Body of pancreas (tissue), 4 donors: ENCODE measurements around the gene USP2. TPM values are rescaled to one million over a fixed set of nuclear protein-coding genes. Genes with fewer than 3 reads are reported as not detected.

ENCODE experiments used
- ATAC-seq: fragments of 150-250 bp; one replicate; pipeline ENCODE4 v1.9.1; 2016
- DNase-seq, 4 donors: peaks; one replicate each; pipeline ENCODE4 v3.0.0-alpha.2; 2019
- H3K27ac ChIP-seq, 4 donors: fragments of 200-600 bp; sonication (generic); 1 replicate in 3 of 4; 2 replicates in 1 of 4; pipeline versions ENCODE4 v1.5.1 to v1.6.1; 2016 to 2019; ENCODE audit warnings: mild to moderate bottlenecking in 1 of 4, mixed read lengths in 1 of 4, moderate library complexity in 1 of 4
- H3K27me3 ChIP-seq, 2 donors: fragments of 200-600 bp; sonication (generic); one replicate each; pipeline ENCODE4 v1.6.0; 2016; ENCODE audit warnings: mild to moderate bottlenecking in 1 of 2
- H3K36me3 ChIP-seq, 2 donors: fragments of 200-600 bp; sonication (generic); replicated peaks in 1 of 2; 2 replicates each; pipeline ENCODE4 v1.5.1; 2016; ENCODE audit warnings: low read depth in 2 of 2; ENCODE audit not compliant: insufficient read depth in 1 of 2
- H3K4me1 ChIP-seq: fragments of 200-600 bp; sonication (generic); one replicate; pipeline ENCODE4 v1.6.0; 2016
- H3K4me3 ChIP-seq, 2 donors: fragments of 200-600 bp; sonication (generic); 1 replicate in 1 of 2; 2 replicates in 1 of 2; pipeline ENCODE4 v1.5.1; 2016 to 2019
- H3K9me3 ChIP-seq, 3 donors: fragments of 200-600 bp; sonication (generic); 1 replicate in 2 of 3; 2 replicates in 1 of 3; pipeline ENCODE4 v1.5.1; 2016
- POLR2A ChIP-seq, 3 donors: fragments of 450-650 bp; IDR thresholded peaks; one replicate each; pipeline ENCODE4 v1.6.1; 2016; ENCODE audit warnings: antibody characterized with exemption in 3 of 3, mild to moderate bottlenecking in 2 of 3
- WGBS, 2 donors: methylation state at CpG; one replicate each; pipeline ENCODE4 v1.1.5; 2017; 5-methylcytosine and 5-hydroxymethylcytosine counted together
- intact Hi-C: fragments of 100-400 bp; cut with DNase I; formaldehyde crosslinking; loops from one replicate; pipeline ENCODE4 v1.15.1; 2023
- total RNA-seq, 2 donors: library from RNA; depleted of rRNA; stranded (reverse); fragments of >200 nt; gene quantifications; one replicate each; pipeline ENCODE4 v1.1.0, GENCODE V29; 2016
- TF ChIP-seq, protein P1 (sequence below), 7 experiments: fragments of 450-650 bp in 4 of 7; fragments of 200-600 bp in 3 of 7; sonication (generic) in 3 of 7; IDR thresholded peaks; one replicate each; pipeline ENCODE4 v1.5.1; 2016 to 2019; ENCODE audit warnings: antibody characterized with exemption in 7 of 7

The USP2 gene
- total RNA-seq, 2 donors from 2014 or later: 3.9 to 19.4 TPM

DNA sequence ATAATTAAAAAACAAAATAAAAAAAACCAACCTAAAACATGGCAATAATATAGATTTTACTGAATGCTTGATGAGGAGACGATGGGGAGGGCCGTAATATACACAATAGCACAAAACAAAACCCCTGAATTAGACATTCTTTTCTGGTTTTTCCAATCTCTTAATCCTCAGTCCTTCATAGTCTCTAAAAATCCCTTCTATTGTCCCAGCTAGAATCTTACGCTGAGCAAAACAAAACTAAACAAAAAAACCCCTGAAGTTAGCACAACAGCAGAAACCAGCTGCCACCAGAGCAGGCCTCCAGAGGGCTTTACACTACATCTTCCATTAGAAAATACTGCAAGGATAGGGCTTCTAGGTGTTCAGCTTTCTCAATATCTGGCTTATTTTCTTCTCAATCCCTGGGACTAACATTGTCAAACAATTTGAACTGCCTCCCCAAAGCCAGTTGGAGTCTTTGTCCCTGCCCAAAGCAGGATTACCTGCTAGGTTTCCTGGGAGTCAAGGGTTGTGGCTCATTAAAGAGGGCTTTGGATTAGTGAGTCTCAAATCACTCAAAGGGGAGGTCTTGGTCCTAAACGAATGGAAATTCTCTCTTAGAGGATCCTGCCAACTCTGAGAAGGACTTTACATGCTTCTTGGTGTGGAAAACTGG is 49.3 kb downstream of the USP2 start:
- Histone ChIP-seq H3K4me3 (no peak overlapping the region), H3K9me3 (no peaks in the 10 kb centered on the region), H3K27ac (no peak overlapping the region), H3K27me3 (no peaks in the 10 kb centered on the region), H3K4me1 (peaks cover 17% of the 10 kb centered on the region), H3K36me3 (no peaks in the 10 kb centered on the region)
- TF ChIP-seq, protein P1, sequence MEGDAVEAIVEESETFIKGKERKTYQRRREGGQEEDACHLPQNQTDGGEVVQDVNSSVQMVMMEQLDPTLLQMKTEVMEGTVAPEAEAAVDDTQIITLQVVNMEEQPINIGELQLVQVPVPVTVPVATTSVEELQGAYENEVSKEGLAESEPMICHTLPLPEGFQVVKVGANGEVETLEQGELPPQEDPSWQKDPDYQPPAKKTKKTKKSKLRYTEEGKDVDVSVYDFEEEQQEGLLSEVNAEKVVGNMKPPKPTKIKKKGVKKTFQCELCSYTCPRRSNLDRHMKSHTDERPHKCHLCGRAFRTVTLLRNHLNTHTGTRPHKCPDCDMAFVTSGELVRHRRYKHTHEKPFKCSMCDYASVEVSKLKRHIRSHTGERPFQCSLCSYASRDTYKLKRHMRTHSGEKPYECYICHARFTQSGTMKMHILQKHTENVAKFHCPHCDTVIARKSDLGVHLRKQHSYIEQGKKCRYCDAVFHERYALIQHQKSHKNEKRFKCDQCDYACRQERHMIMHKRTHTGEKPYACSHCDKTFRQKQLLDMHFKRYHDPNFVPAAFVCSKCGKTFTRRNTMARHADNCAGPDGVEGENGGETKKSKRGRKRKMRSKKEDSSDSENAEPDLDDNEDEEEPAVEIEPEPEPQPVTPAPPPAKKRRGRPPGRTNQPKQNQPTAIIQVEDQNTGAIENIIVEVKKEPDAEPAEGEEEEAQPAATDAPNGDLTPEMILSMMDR (IDR thresholded peaks at IDR 0.05): no peak
- no peak for TF ChIP-seq POLR2A (IDR thresholded peaks at IDR 0.05)
- WGBS, 2 donors: 74 to 75% methylated on average over 4 of the region's 4 CpGs
- intact Hi-C loops: no loop called here
- no peak for ATAC-seq
- DNase-seq: no peak

DNA sequence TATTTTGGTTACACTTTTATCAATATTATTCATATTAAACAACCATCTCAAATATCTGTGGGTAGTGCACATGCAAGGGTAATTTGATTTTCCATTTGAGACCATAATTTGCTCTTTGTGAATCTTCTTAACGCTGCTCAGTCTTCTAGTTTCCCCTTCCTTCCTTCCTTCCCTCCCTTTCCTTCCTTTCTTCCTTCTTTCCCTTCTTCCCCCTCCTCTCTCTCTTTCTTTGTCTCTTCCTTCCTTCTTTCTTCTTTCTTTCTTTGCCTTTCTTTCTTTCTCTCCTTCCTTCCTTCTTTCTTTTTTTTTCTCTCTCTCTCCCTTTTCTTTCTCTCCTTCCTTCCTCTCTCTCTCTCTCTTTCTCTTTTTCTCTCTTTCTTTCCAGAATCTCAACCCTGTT is 51.3 kb downstream of the USP2 start:
- H3K4me1 ChIP-seq: peaks cover 9% of the 10 kb centered on the region
- no peak for TF ChIP-seq POLR2A (IDR thresholded peaks at IDR 0.05)
- TF ChIP-seq, protein P1 (IDR thresholded peaks at IDR 0.05): no peak
- intact Hi-C loops: no loop called here
- no peak overlapping the region for H3K4me3 ChIP-seq
- H3K27ac ChIP-seq: no peak overlapping the region
- no peaks in the 10 kb centered on the region for H3K36me3 ChIP-seq
- ATAC-seq (no peak), DNase-seq (no peak)
- H3K27me3 ChIP-seq: no peaks in the 10 kb centered on the region
- no peaks in the 10 kb centered on the region for H3K9me3 ChIP-seq
- WGBS, 2 donors: 37 to 40% methylated on average over 1 of the region's 1 CpG

DNA sequence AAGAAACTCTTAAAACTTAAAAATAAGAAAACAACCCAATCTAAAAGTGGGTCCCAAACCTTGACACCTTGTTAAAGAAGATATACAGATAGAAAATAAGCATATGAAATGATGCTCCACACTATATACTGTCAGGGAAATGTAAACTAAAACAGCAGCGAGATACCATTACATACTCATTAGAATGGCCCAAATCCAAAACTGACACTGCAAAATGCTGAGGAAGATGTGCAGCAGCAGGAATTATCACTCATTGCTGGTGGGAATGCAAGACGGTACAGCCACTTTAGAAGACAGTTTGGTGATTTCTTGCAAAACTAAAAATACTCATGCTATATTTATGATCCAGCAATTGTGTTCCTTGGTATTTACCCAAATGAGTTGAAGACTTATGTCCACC is 52.2 kb downstream of the USP2 start:
- H3K36me3 ChIP-seq: no peaks in the 10 kb centered on the region
- H3K4me1 ChIP-seq: peaks cover 4% of the 10 kb centered on the region
- H3K27me3 ChIP-seq: no peaks in the 10 kb centered on the region
- DNase-seq: no peak
- no peak overlapping the region for H3K27ac ChIP-seq
- no peak for ATAC-seq
- 45 to 67% methylated on average over 2 of the region's 2 CpGs for WGBS, 2 donors
- no peaks in the 10 kb centered on the region for H3K9me3 ChIP-seq
- TF ChIP-seq, protein P1 (IDR thresholded peaks at IDR 0.05): no peak
- TF ChIP-seq POLR2A (IDR thresholded peaks at IDR 0.05): no peak
- intact Hi-C loops: no loop called here
- H3K4me3 ChIP-seq: no peak overlapping the region

DNA sequence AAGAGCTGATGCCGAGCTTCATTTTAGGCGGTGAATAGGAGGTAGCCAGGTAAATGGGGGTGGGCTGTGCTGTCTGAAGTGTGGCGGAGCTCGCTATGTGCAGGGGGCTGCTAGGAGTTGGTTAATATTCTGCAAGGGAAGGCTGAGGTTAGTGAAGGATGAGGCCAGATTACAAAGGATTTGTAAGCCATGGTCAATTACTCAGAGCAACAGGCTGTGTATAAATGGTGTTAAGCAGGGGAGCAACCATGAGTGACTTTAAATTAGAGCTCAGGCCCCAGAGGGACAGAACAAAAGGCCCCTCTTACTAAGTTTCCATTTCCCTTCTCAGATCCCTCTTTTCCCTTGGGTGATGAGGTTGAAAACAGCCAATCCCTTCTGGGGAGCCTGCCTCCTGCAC is 57.3 kb downstream of the USP2 start:
- H3K9me3 ChIP-seq: no peaks in the 10 kb centered on the region
- no peak overlapping the region for H3K27ac ChIP-seq
- no peak overlapping the region for H3K4me3 ChIP-seq
- ATAC-seq (no peak), DNase-seq (no peak)
- WGBS, 2 donors: 59% methylated on average over 4 of the region's 4 CpGs
- intact Hi-C loops: loop anchor here (5.0 kb wide), 1 partner anchor 53 kb away; no protein-coding TSS in a partner anchor
- H3K4me1 ChIP-seq: peaks cover 18% of the 10 kb centered on the region
- TF ChIP-seq POLR2A (IDR thresholded peaks at IDR 0.05): no peak
- TF ChIP-seq, protein P1 (IDR thresholded peaks at IDR 0.05): no peak
- no peaks in the 10 kb centered on the region for H3K27me3 ChIP-seq
- no peaks in the 10 kb centered on the region for H3K36me3 ChIP-seq

DNA sequence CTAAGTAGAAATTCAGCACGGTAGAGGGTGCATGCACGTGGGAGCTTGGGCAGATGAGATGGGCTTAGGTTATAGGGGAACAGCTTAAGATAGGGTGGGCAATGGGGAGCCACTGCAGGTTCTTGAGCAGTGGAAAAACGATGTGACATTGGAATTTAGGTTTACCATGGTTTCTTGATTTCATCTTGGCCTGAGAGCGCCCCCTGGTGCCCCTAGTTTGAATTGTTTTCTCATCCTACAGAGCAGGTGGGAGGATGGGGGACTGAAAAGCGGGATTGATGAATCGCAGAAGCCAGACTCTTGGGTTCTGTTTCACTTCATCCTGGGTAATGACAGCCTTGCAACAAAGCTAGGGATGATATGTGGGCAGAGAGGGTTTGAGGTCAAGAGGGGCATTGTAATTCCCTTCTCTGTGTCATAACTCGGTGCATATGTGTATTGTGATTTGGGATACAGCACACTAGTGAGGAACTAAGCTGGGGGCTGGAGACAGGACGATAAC is 57.9 kb downstream of the USP2 start:
- no peak overlapping the region for H3K27ac ChIP-seq
- intact Hi-C loops: loop anchor here (5.0 kb wide), 1 partner anchor 54 kb away; no protein-coding TSS in a partner anchor

More for the DNA sequence above, 57.9 kb downstream of the USP2 start:
- H3K4me3 ChIP-seq: no peak overlapping the region
- no peaks in the 10 kb centered on the region for H3K9me3 ChIP-seq
- peaks cover 23% of the 10 kb centered on the region for H3K4me1 ChIP-seq
- ATAC-seq (no peak), DNase-seq (peak; percentile 70 to 83 (median 74))
- 12% methylated on average over 8 of the region's 8 CpGs for WGBS, 2 donors
- TF ChIP-seq POLR2A (IDR thresholded peaks at IDR 0.05): no peak
- TF ChIP-seq, protein P1 (IDR thresholded peaks at IDR 0.05): peak in 6 of 7 experiments; percentile 64 to 80 (median 66)
- H3K27me3 ChIP-seq: no peaks in the 10 kb centered on the region
- no peaks in the 10 kb centered on the region for H3K36me3 ChIP-seq
